Smooth muscle cell of the coronary artery (primary cell): ENCODE measurements around the gene SYT7. TPM values are rescaled to one million over a fixed set of nuclear protein-coding genes. Genes with fewer than 3 reads are reported as not detected.

Experiments used
- total RNA-seq: library from RNA; depleted of rRNA; stranded (reverse); fragments of >200 nt; gene quantifications from 2 replicates; pipeline ENCODE4 v1.2.3, GENCODE V29; 2014; ENCODE audit warnings: low replicate concordance

Gene SYT7, protein sequence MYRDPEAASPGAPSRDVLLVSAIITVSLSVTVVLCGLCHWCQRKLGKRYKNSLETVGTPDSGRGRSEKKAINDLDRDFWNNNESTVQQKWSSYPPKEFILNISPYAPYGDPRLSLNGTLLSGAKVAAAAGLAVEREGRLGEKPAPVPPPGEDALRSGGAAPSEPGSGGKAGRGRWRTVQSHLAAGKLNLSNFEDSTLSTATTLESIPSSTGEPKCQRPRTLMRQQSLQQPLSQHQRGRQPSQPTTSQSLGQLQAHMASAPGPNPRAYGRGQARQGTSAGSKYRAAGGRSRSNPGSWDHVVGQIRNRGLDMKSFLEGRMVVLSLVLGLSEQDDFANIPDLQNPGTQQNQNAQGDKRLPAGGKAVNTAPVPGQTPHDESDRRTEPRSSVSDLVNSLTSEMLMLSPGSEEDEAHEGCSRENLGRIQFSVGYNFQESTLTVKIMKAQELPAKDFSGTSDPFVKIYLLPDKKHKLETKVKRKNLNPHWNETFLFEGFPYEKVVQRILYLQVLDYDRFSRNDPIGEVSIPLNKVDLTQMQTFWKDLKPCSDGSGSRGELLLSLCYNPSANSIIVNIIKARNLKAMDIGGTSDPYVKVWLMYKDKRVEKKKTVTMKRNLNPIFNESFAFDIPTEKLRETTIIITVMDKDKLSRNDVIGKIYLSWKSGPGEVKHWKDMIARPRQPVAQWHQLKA
- 0.53 and 12.5 TPM in 2 replicates for total RNA-seq

GRCh38 chr11:61581030-61581928 lies at the start of gene SYT7:
TSS of gene SYT7 (minus strand) at chr11:61581076. CDS start at chr11:61580820, 256 bp downstream.

DNA sequence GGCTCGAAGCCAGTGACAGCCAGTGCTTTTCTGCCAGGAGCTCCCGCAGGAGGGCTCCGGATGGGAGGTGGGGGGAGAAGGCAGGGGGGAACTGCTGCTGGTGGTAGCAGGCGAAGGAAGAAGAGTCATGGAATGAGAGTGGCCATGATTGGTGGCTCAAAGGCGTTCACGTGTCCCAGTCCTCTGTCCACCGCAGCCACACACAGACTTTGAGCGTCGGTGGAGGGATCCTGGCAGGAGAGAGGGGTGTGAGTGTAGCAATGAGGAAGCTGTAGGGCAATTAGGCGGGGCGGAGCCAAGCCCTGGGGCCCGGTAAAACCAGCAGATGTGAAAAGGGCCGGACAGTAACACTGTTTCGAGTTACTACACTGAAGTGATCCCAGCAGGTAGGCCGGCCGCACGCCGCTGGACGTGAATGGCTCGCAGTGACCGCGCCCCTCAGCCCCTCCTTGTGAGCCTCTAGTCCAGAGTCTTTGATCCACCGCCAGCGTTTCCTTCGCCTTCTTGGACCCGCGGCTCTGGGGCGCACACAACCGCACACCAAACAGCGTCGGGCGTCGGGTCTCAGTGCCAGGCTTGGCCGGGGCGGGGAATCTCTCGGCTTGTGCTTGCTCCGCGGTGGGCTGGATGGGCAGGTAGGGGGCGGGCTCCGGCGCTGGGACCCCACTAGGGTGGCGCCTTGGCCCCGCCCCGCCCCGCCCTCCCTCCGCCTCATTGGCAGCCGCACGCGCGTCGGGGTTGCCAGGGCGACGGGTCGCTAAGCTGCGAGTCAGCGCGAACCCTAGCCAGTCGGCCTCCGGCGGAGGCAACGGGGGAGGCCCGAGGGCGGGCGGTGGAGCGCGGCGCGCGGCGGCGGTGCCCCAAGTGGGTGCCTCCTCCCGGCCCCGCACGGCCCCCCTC lies 72.7 kb downstream of the SYT7 start, which contains the start of gene LRRC10B:
LRRC10B (plus strand) TSS at position 788 of the 900 bp plus-strand sequence. CDS start 250 bp downstream, outside the sequence.

Other genes starting within 250 kb of the SYT7 start
- 299 and 506 TPM in 2 replicates for gene DDB1, start 248.0 kb downstream of the SYT7 start, total RNA-seq
- gene TKFC, start 247.8 kb downstream of the SYT7 start, total RNA-seq: 10.3 and 21.0 TPM in 2 replicates
- 28.0 and 105 TPM in 2 replicates for gene CYB561A3, start 219.2 kb downstream of the SYT7 start, total RNA-seq
- 10.4 and 26.0 TPM in 2 replicates for gene TMEM138, start 218.7 kb downstream of the SYT7 start, total RNA-seq
- 10.4 and 10.6 TPM in 2 replicates for gene TMEM216, start 188.5 kb downstream of the SYT7 start, total RNA-seq
- gene CPSF7, start 151.1 kb downstream of the SYT7 start, total RNA-seq: 8.8 and 12.2 TPM in 2 replicates
- gene SDHAF2, start 151.0 kb downstream of the SYT7 start, total RNA-seq: 23.6 and 43.7 TPM in 2 replicates
- gene LRRC10B, start 72.3 kb downstream of the SYT7 start, total RNA-seq: not detected in 2 replicates
- 0.98 and 1.6 TPM in 2 replicates for gene DAGLA, start 99.3 kb upstream of the SYT7 start, total RNA-seq
- 0.12 and 1.6 TPM in 2 replicates for gene MYRF, start 171.6 kb upstream of the SYT7 start, total RNA-seq
- gene TMEM258, start 211.5 kb upstream of the SYT7 start, total RNA-seq: 171 and 292 TPM in 2 replicates
- 12.2 and 18.6 TPM in 2 replicates for gene FEN1, start 211.8 kb upstream of the SYT7 start, total RNA-seq
- 50.9 and 69.6 TPM in 2 replicates for gene FADS1, start 235.9 kb upstream of the SYT7 start, total RNA-seq
- gene FADS2, start 247.2 kb upstream of the SYT7 start, total RNA-seq: 104 and 293 TPM in 2 replicates